Embryonic facial prominence (tissue), 1 donor: Measurements from ENCODE around the gene UBL4A.

Experiments
- DNase-seq: peaks from one replicate; pipeline ENCODE4 v3.0.0-alpha.2; 2016; ENCODE audit errors: extremely low spot score

UBL4A gene

DNA sequence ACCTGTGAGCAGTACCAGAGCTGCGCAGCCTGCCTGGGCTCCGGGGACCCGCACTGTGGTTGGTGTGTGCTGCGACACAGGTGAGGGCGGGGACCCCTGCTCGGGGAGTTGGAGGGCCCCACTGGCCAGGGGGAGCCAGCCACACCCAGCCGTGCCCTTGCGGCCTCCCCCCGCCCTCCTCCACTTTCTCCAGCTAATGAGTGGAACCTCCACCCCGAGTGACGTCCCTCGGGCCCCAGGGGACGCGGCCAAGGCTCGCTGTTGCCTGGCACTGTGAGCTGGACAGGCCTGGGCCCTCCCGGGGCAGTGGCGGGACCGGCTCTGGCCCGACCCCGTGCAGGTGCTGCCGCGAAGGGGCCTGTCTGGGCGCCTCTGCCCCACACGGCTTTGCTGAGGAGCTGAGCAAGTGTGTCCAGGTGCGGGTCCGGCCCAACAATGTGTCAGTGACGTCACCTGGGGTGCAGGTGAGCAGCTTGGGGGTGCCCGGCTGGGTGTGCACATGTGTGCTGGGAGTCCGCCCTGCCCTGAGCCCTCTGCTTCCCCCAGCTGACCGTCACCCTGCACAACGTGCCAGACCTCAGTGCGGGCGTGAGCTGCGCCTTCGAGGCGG lies 22.7 kb downstream of the UBL4A start:
- no peak for DNase-seq

DNA sequence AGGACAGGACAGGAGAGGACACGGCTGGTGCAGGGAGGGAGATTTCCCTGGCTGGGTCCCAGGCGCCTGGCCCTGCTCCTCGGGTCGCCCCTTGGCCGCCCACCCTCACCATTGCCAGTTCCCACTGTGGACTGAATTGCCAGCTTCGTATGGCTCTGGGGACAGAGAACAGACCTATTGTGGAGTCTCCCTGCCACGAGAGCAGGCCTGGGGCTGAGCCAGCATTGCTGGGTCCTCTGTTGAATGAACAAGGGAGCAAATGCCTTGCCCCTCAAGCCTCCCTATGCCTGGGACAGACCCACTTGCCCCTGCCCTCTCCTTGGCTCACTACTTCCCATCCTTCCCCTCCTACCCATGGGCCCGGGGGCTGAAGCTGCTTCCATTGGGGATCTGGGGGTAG lies 24.0 kb downstream of the UBL4A start:
- DNase-seq, result no peak

DNA sequence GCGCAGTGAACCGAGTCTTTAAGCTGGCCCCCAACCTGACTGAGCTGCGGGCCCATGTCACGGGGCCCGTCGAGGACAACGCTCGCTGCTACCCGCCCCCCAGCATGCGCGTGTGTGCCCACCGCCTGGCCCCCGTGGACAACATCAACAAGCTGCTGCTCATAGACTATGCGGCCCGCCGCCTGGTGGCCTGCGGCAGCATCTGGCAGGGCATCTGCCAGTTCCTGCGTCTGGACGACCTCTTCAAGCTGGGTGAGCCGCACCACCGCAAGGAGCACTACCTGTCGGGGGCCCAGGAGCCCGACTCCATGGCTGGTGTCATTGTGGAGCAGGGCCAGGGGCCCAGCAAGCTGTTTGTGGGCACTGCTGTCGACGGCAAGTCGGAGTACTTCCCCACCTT lies 26.1 kb downstream of the UBL4A start:
- DNase-seq, result no peak

DNA sequence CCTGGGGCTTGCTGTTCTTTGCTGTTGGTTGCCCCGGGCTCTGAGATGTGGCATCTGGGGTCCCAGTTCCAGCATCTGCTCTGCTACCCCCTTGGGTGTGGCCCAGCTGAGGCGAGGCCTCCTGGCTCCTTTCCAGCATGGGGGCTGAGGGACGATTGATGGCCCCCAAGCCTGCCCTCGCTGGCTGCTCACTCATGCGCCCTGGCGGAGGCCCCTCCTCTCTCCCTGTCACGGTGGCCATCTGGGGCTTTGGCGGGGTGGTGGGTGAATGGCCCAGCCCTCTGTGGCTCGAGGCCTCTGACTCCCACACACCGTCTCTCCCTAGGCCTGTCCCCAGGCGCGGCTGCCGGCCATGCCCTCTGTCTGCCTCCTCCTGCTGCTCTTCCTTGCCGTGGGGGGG lies 26.6 kb downstream of the UBL4A start:
- no peak for DNase-seq

DNA sequence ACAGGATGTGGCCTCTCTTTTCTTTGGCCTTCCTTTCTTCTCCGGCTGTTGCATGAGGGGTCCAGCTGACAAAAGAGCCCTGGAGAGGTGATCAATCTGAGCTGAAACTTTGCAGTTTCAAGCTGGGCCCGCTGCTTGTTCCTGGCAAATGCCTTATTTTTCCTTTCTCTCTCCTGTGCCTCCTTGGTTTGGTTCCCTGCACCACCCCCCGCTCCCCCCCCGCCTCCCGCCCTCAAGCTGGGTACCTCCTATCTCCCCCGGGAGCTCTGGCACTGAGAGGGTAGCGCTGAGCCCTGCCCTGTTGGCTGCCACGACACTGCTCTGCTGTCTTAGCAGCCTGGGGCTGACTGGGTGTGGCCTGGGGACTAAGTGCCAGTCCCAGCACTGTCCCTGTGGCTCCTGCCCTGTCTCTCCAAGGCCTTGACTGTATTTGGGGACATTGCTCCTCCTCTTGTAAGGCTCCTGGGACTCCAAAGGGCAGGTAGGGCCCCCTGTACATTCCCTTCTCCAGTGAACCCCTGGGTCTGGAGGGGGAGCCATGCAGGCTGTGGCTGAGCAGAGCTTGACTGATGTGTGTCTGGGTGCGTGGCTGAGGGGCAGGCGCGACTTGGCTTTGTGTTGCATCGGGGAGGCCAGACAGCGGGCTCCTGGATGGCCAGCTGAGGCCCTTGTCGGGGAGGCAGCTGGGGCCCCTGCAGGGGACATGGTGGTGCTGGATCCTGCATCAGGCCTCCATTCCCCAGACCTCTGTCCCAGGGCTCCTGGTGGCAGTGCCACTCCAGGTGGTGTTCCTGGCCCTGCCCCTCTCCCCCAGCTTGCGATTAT lies 27.2 kb downstream of the UBL4A start:
- no peak for DNase-seq

DNA sequence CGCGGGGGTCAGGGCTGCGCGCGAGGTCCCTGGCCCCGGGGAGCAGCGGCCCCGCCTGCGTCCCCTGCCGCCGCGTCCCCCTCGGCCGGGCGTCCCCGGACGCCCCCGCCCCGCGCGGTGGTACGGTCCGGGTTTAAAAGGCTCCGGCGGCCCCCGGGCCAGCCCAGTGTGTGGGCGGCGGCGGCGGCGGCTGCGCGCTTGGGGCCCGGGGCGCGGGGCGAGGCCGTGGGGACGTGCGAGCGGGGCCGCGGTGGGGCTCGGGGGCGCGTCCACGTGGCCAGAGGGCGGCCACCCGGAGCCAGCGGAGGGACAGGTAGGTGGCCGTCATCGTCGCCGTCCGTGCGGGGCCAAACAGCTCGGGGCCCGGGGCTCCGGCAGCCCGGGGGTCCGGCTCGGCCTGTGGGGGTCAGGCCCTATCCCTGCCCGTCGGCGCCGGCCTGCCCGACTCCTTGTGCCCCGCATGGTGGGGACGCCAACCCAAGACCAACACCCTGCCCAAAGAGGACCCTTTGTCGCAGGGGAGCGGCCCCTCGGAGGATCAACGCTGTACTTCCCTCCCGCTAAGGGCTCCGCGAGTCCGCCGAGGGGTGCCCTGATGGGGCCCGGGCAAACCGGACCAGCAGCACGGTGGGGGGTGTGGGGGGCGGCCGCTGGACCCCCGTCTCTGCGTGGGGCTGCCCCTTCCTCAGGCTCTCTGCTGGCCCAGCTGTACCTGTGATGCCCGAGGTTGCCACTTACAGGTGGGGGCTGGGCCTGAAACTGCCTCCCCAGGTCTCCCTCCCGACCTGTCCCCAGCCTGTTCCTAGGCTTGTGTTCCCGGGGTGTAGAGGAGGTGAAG lies 28.1 kb downstream of the UBL4A start, which contains the start of gene PLXNA3:
PLXNA3 (plus strand) TSS at position 166 of the 838 bp plus-strand sequence. CDS start 1,903 bp downstream, outside the sequence.
- DNase-seq, result no peak

DNA sequence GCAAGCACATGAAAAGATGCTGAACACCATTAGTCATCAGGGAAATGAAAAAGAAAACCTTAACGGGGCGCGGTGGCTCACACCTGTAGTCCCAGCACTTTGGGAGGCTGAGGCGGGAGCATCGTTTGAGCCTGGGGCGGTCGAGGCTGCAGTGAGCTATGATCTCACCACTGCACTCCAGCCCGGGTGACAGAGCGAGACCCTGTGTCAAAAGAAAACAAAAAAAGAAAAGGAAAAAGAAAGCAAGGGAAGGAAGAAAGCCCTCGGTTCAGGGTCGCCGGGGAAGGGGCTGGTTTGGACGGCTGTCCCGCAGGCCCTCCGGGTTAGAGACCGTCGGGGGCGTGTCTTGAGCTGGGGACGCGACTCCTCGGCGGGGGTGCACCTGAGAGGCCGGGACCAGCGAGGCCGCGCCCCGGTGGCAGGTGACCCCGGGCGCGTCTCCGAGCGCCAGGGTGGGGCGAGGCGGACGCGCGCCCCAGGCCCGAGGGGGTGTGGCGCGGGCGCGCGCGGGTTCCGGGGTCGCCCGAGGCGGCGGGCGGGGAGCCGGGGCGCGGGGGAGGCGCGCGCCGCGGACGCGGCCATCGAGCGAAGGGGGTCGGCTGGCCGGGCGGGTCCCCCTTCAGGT lies 28.8 kb downstream of the UBL4A start:
- no peak for DNase-seq

DNA sequence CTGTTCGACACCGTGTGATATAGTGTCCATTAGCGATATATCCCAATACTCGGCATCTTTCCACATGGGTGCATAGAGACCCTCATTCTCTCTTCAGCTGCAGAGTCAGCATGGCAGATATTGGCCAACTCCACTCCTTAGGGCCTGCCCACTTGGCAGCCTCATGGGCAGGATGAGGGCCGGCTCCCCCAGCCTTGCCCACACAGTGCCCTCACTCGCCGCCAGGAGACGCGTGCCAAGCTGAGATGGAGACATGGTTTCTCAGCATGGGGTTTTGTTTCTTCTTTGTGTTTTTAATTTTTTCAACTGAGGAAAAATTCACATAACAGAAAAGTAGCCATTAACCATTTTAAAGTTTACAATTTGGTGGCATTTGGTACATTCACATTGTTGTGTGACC lies 33.6 kb downstream of the UBL4A start:
- no peak for DNase-seq

DNA sequence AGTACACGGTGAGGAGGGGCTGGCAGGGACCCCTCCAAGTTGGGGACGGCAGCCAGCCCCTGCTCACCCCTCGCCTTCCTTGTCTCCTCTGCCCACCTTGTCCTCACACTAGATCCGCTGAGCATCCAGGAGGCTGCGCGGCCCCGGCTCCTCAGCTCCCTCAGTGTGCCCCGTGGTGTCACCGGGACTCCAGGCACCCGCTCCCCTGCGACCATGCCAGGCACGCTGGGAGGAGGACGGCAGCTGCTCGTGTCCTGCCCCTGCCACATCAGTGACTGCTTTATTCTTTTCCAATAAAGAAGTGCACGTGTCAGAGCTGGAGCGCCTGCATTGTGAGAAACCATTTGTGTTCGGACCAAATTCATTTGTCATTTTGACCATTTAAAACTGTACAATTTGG lies 36.1 kb downstream of the UBL4A start:
- DNase-seq, result no peak

DNA sequence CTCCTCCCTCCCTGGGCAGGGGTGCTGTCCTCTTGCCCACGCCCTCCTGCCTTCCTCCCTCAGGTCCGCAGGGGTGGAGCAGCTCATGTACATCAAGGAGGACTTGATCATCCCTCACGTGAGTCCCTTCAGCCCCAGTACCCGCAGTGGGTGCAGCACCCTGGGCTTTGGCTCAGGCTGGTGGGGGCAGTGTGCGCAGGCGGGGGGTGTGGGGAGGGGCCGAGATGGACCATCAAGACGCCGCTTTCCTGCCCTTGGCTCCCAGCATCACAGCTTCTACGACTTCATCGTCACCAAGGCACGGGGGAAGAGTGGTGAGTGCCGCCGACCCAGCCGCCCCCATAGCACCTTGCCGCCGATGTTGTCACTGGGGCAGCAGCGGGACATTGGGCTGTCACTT lies 36.8 kb downstream of the UBL4A start:
- no peak for DNase-seq

DNA sequence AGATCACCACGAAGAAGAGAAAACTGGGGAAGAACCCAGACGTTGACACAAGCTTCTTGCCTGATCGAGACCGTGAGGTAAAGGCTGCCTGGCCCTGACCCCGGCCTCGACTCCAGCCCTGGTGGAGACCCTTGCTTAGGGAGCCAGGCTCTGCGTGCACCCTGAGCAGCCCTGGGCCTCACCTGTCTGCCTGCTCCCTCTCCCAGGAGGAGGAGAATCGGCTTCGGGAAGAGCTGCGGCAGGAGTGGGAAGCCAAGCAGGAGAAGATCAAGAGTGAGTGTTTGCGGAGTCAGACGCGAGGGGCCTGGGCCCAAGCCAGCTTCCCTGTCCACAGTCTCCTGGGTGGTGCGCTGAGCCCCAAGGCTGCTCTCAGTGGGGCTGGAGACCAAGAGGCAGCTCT lies 37.9 kb downstream of the UBL4A start:
- DNase-seq, result no peak

DNA sequence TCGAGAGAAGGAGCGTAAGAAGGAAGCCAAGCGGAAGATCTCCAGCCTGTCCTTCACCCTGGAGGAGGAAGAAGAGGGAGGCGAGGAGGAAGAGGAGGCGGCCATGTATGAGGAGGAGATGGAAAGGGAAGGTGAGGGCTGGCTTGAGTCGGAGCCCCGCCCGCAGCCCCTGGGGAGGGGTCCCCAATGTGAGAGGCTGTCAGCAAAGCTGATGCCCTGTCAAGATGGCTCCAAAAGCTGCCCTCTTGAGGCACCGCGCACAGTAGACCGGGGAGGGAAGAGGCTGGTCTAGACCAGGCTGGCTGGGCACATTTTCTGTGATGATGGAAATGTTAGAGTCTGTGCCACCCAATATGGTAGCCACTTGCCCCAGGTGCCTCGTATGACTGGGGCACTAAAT lies 40.0 kb downstream of the UBL4A start:
- no peak for DNase-seq

DNA sequence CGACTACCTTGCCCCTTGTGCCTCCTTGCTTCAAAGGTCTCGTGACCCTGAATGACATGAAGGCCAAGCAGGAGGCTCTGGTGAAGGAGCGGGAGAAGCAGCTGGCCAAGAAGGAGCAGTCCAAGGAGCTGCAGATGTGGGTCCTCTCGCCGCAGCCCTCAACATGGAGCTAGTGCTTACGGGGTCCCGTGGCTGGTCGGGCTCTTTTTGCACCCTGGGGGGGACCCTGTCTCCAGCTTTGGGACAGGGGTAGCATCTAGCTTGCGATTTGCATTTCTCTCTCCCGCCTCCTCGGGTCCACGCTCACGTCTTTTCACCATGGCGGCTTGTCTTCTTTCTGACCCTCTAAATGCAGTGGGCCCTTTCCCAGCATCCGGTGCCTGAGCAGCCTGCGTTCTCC lies 40.6 kb downstream of the UBL4A start:
- DNase-seq, result no peak

DNA sequence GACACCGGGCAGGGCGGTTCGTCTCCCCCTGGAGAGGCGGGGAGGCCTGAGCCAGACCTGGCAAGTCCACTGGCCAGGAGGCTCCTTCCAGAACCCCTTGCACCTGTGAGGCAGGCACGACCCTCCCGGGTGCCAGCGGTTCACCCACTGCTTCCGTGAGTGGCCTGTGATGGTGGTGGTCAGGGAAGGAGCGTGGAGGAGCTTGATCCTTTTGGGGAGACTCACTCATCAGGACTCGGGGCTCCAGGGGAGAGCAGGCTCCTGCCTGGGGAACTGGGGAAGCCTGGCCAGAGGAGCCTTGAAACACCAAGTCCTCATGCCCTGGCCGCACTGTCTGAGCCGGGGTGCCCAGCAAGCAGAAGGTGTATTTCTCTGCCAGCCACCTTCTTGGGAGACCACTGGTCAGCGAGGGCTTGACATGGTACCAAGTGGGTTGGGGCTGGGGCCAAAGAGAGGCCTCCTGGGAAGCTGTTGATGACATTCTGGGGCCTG lies 41.6 kb downstream of the UBL4A start:
- DNase-seq, result no peak

DNA sequence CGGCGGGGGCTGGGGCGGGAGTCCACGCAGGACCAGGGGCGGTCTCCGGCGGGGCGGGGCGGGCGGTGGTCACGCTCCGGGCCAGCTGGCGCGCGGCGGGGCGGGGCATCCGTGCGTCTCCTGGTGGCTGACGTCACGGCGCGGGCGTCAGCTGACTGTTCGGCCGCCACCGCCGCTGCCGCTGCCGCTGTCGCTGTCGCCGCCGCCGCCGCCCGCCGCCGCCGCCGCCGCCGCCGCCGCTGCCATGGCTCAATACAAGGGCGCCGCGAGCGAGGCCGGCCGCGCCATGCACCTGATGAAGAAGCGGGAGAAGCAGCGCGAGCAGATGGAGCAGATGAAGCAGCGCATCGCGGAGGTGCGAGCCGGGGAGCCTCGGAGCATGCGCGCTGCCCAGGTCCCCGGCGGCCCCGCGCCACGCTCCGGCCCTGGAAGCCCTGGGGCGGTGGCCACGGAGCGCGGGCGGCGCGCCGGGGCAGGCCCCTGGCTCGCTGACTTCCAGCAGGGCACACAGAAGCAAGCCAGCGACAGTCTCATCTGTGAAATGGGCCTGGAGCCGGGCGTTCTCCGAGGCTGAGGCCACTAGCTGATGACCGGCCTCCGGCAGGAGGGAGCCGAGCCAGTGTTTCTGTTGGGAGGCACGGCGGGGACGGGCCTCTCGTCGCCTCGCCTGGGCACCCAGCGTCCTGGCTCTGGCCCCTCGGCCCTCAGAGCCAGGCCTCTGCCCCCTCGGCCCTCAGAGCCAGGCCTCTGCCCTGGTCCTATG lies 42.2 kb downstream of the UBL4A start, which contains the start of gene FAM50A:
FAM50A (plus strand) TSS at position 150 of the 763 bp plus-strand sequence; CDS start at position 245, 95 bp downstream.
- peak; percentile 20 for DNase-seq

DNA sequence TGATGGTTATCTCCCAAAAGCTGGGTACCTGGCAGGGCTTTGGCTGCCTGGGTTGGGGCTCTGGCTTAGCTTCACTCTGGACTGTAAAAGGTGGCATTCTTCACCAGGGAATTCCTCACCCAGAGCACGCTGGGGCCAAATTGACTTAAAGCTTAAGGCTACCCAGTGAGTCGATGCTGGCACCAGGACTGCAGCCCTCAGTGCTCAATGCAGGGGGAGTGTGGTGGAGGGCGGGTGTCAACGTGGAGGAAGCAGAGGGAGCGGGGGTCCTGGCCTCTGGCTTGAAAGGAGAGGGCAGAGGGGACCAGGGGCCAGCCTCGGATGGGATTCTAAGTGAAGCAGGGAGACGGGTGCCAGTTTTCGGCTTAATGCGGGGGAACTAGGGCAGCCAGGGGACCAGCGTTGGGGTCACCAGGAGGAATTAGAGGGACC lies 42.9 kb downstream of the UBL4A start:
- DNase-seq, result no peak

DNA sequence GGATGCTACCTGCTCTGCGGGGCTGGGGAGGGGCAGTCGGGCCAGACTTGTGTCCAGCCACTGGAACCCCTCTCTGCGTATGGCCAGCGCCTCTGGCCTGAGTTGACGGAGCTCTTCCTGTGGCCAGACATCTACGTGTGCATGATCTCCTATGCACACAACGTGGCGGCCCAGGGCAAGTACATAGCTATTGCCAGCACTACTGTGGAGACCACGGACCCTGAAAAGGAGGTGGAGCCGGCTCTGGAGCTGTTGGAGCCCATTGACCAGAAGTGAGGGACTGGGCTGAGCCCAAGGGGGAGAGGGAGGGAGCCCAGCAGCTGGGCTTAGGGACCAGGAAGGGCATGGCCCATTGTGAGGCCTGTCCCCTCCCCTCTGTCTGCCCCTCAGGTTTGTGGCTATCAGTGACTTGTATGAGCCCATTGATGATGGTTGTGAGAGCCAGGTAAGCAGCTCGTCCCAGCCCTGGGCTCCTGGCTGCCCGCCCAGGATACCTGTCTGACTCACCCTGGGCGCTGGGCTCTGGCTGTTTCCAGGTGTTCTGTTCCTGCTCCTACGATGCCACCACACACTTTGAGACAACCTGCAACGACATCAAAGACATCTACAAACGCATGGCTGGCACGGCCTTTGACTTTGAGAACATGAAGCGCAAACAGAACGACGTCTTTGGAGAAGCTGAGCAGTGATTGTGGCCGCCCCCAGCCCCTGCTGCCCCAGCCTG lies 44.3 kb downstream of the UBL4A start:
- DNase-seq, result no peak

DNA sequence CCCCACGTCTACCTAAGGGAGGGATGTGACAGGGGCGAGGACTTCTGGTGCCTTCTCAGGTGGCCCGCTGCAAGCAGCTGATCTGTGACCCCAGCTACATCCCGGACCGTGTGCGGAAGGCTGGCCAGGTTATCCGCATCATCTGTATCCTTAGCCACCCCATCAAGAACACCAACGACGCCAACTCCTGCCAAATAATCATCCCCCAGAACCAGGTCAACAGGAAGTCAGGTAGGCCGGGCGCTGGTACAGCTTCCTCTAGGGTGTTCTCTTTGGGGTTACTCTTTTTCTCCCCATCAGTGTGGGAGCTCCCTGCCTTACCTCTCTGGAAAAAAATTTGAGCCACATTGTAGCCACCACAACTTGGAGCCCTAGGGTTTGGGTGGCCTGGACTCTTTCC lies 44.9 kb downstream of the UBL4A start:
- no peak for DNase-seq

DNA sequence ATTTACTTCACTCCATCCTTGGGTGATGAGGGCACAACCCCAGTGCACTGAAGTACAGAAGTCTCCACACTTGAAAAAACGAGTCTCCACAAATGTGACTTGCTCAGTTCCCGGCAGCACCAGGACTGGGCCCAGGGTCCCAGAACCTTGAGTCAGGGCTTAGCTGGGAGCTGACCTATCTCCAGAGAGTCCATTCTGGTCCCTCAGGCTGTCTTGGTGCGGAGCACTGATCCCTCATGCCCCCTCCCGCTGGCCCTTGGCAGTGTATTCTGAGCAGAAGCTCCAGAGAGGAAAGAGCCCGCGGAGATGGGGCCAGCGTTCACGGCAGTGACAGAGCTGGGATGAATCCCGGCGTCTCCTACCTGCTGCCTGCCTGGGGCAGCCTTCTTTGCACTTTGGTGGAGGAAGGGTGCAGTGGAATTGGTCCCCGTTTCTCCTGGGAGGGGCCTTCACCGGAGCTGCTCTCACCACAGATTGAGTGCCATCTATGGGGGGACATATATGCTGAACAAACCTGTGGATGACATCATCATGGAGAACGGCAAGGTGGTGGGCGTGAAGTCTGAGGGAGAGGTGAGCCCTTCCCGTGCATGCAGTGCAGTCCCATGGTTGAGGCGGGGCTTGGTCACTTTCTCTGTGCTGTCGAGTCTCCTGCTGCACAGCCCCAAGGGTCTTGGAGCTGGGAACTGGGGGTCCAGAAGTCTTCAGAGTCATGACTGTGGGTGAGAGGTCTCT lies 45.6 kb downstream of the UBL4A start:
- no peak for DNase-seq

DNA sequence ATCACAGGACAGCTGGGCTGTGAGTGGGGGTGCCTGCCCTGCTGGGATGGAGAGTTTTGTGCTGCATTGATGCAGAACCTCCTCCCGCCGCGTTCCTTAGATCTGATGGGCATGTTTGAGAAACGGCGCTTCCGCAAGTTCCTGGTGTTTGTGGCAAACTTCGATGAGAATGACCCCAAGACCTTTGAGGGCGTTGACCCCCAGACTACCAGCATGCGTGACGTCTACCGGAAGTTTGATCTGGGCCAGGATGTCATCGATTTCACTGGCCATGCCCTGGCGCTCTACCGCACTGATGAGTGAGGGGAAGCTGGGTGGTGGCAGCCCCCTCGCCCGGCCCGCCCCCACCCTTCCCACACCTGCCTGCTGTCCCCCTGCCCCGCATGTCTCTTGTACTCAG lies 46.6 kb downstream of the UBL4A start:
- DNase-seq, result no peak
